GM19468 (cell line): ENCODE results near the gene LYRM7.
A peak's percentile ranks its signal among the peaks of the same experiment; 100 is the strongest.
"Not testable (repeated sequence)": the region's sequence is repeated elsewhere in the genome, so short reads cannot be mapped to it uniquely, and the experiment has no call there.

ENCODE experiments used
- ATAC-seq: cut with Tn5 transposase; IDR thresholded peaks from one replicate; pipeline ENCODE4 v1.9.1; 2021; ENCODE audit warnings: mild to moderate bottlenecking, moderate library complexity, moderate number of reproducible peaks; ENCODE audit not compliant: unreplicated experiment; ENCODE audit errors: extremely low read depth

Gene LYRM7

DNA sequence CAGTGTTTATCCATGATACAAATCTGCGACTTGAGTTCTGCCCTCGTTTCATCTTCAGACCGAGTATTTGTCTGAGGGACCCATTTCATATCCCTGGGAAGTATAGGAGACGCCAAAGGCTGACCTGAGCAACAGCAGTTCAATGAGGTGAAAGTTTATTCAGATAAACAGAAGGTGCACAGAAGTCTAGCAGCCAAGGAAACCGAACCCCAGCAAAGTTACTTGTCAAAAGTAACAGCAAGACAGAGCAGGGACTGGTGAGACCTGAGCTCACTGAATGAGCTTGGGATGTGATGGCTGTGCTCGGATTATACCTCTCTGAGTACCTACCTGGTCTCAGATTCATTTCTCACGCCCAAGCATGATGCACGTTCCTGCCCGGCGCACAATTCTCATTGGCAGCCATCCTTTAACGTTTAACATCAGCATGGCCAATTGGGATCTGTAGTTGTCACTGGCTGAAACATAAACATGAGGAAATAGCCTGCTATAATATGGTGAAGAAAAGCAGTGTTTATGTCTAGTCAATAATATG lies 599 bp downstream of the LYRM7 start:
- no peak for ATAC-seq

DNA sequence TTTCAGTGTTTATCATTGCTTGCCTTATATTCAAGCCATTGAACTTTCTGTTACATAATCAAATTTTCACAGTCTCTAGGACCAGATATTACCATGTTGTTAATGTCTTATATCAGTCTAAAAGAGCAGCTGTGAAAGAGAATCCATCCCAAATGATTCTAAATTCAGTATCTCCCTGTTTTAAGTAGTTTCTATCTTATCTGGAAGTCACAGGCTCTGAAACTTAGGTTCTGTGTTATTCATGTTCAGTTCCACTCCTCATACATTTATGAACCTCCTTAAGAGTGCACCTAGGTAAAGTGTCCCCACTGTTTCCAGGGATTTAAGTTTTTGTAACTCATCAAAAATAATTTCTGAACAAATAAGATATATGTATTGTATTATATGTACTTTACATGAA lies 9.7 kb downstream of the LYRM7 start:
- no peak for ATAC-seq

DNA sequence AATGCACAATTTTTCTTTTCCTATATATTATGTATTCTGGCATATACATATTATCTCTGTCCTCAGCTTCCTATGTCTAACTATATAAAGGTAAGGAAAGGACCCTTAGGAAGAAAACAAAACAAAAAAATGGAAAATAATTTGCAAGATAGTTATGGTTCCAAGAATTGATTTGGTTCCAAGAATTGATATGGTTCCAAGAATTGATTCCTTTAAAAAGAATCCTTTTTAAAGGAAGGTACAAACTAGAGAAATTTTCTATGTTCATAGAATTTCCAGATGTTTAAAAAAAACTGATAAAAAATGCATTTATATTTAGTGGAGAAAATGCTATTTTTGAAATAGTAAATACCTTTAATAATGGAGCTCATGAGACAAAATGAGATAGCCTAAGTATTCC lies 12.1 kb downstream of the LYRM7 start:
- no peak for ATAC-seq

DNA sequence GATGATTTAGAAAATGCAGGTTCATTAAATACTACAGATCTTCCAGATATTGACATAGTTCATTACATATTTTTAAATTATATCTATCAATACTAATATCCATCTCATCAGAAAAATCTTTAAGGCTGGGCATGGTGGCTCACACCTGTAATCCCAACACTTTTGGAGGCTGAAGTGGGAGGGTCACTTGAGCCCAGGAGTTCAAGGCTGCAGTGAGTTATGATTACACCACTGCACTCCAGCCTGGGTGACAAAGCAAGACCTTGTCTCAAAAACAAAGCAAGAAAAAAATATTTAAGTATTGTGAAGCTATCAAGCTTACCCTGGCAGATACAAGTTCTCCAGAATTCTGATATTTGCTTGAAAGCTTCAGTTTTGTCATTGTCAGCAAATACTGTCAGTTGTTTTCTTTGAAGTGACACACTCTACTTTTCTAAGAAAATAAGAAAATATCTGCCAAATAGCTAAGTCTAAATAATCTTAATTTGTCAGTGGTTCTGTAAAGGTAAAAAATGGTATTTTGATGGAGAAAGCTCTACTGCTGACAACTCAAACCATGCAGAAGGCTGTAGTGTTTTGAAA lies 14.9 kb downstream of the LYRM7 start:
- no peak for ATAC-seq

DNA sequence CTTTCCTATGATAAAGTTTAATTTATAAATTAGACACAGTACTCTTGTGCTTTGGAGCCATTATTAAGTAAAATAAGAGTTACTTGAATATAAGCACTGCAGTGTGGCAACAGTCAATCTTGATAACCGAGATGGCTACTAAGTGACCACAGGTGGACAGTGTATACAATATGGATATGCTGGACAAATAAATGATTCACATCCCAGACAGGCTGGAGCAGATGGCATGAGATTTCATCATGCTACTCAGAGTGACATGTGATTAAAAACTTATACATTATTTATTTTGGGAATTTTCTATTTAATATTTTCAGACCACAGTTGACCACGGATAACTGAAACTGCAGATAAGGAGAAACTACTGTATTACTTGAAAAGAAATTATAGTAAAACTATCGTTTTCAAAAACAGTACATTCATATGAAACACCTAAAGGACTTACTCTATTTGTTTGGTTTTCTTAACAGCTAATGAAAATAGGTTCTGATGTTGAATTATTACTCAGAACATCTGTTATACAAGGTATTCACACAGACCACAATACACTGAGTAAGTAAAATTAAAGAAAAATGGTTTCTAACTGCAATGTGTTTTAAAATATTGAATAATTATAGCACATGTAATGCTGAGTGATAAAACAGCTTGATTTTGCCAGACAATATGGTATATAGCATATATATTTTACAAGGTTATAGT lies 16.0 kb downstream of the LYRM7 start:
- ATAC-seq: no peak

DNA sequence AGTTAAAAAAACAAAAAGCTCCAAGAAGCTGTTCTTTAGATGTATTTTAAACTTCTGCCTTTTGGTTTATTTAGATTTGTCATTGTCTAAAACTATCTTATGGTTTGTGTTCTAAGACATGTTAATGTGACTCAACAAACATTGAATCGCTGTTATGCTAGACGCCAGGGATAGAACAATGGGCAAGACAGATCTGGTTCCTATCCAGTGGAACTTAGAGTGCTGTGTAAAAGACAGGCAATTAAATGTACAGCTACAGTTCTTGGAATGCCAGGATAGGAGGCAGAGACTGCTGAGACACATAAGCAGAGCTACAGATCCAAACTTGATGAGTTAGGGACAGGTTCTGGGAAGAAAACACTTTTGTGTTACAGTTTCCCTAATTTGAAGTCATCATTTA lies 22.4 kb downstream of the LYRM7 start:
- no peak for ATAC-seq

DNA sequence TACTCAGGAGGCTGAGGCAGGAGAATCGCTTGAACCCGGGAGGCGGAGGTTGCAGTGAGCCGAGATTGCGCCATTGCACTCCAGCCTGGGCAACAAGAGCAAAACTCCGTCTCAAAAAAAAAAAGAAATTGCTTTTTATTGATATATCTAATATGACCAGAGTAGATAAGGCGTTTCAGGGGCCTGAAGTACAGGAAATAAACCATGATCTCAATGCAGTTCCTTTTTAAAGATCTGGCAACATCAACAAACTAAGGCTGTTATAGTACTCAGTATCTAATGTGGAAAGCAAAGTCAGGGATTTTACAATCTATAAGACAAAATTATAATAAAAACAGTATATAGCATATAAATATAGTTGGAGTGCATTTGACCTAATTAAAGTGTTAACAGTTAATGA lies 23.2 kb downstream of the LYRM7 start:
- ATAC-seq: not testable (repeated sequence)

DNA sequence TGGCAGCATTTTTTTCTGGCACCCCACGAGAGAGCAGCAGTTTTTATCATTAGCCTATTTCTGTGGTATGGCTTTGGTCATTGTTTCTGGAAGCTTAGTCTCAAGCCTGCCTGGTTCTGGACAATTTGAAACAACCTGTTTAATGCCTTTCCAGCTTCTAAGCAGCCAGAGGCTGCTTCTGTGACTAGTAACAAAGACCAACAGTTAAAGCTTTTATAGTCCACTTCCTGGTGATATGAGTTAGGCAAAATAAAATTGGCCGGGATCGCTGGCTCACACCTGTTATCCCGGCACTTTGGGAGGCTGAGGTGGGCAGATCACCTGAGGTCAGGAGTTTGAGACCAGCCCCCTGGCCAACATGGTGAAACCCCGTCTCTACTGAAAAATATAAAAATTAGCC lies 24.0 kb downstream of the LYRM7 start:
- ATAC-seq: no peak

DNA sequence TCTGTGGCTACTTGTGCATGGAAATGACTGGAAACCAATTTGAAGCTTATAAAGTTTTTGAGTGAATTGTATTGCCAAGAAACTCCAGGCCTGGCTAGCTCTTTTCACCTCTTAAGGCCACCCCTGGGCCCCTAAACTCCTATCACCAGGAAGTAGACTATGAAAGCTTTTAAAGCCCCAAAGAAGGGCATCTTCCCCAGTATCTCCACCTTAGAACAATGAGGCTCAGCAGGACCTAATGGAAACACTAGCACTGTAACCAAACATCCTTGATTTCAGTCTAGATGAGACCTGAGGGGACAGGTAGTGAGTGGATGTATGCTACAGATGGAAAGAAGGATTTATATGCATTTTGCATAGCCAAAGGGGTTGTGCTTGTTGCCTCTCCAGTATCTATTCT lies 25.0 kb downstream of the LYRM7 start:
- ATAC-seq: no peak

DNA sequence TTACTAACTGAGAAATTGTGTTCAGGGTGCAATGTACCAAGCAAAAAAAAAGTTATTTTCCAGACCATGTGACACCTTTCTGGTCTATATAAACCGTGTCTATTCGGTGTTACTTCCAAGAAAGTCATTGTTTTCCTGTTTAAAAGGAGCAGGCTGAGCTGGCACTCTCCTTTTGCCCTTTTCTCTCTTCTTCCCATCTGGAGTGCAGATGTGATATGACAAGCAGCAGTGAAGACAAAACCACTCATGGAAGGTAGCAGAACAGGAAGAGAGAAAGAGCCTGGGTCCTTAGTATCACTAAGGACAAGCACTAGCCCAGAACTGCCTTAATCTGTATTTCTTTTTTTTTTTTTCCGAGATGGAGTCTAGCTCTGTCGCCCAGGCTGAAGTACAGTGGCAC lies 25.6 kb downstream of the LYRM7 start:
- ATAC-seq: no peak

DNA sequence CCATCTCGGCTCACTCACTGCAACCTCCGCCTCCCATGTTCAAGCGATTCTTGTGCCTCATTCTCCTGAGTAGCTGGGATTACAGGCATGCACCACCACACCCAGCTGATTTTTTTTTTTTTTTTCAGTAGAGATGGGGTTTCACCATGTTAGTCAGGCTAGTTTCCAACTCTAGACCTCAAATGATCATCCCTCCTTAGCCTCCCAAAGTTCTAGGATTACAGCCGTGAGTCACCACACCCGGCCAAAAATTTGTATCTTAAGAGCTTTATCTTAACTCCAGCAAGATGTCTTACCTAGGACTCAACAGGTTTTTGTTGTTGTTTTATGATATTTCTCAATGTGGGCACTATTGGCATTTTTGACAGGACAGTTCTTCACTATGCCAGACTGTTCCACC lies 27.9 kb downstream of the LYRM7 start:
- ATAC-seq: no peak

DNA sequence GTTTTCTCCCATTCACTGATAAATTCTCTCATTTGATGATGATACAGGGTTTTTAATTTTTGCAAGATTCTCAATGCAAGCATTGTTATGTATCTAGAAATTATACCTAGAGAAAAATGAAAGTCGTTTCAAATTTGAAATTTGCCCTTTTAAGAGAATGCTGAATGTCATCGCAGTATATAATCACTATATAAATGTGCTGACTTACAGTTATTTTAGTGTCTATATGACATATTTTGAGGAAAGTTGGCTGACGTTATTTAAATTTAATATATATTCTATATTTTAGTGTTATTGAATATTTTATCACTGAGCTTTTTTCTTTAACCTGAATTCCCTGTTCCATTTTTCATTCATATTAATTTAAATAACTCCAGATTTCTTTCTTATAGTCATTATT lies 29.8 kb downstream of the LYRM7 start:
- ATAC-seq: no peak

DNA sequence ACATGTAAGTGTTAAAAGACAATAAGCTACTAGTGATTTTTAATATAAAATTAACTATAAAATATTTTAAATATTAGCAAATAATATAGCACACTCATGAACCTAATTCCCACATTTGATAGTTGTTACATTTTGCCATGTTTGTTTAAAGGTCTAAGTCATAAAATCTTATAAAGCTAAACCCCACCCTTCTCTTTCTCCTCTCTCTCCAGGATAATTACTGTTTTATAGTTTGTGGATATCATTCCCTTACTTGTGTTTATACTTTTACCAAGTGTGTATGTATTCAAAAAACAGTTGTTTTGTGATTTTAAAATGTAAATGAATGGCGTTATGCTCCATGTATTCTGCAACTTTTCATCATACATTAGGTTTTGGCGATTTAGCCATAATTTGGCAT lies 34.2 kb downstream of the LYRM7 start:
- no peak for ATAC-seq

DNA sequence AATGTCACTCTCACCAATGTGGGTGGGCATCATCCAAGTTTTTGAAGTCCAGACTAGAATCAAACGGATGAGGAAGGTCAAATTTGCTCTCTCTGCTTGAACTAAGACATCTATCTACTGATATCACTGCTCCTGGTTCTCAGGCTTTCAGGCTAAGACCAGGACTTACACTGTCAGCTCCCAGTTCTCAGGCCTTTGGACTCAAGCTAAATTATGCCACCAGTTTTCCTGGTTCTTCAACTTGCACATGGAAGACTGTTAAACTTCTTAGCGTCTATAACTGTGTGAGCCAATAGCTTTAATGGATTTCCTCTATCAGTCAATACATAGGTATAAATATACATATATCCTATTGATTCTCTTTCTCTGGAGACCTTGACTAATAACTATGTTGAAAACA lies 35.3 kb downstream of the LYRM7 start:
- ATAC-seq: no peak

DNA sequence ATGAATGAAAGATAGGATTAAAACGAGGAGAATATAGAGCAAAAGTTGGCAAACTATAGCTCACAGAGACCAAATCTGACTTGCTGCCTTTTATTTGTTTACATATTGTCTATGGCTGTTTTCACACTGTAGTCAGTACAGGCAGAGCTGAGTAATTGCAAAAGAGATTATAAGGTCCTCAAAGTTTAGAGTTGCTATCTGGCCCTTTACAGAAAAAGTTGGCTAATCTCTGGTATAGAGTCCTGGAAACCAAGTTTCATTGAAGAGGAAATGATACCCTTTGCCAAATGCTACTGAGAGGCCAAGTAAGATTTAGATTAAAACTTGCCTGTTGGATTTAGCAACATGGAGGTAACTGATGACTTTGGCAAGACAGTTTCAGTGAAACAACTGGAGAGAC lies 36.0 kb downstream of the LYRM7 start:
- no peak for ATAC-seq

DNA sequence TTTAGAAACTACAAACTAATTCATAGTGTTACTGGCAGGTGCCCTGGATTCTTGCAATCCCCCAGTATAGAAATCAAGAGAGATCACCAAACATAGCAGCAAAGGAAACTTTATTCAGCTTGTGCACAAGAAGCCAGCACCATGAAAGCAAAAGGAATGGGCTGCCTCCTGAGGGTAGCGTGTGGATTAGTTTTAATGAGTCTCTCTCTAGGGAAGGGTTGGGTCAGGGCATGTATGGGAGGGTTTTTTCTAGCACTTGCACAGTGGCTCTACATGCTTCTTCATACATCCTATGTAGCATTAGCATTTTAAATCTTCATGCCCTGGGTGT lies 38.4 kb downstream of the LYRM7 start:
- no peak for ATAC-seq

DNA sequence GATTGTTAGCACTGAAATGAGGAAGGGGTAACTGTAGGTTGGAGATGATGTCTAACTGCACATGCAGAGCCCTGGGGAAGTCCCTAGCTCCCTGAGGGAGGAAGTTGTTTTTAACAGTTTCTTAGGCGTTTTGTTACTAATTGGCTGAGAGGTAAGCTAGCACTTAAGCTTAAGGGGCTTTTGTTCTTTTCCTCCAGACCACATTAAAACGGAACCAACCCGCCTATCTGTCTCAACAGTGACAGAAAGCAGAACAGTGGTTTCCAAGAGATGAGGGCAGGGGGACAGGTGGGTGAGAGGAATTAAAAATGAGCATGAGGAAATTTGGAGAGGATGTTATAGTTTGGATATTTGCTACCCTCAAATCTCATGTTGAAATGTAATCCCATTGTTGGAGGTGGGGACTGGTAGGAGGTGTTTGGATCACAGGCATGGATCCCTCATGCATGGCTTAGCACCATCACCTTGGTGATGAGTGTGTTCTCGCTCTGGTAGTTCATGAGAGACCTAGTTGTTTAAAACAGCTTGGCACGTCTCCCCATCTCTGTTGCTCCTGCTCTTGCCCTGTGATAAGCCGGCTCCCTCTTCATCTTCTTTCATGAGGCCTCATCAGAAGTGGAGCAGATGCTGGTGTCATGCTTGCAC lies 38.9 kb downstream of the LYRM7 start:
- peak; percentile 97 for ATAC-seq

DNA sequence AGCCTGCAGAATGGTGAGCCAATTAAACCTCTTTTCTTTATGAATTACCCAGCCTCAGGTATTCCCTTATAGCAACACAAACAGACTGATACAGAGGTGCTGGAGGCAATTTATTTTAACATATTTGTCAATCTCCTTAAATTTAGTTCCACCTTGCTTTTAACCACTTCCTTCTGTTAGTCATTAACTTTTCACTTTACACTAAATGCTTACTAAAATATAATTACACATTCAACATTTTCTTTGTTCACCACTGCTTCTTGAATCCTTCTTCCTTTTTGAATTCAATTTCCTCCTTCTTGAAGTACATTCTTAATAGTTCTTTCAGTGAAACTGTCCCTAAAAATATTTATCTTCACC lies 39.4 kb downstream of the LYRM7 start:
- ATAC-seq: no peak

DNA sequence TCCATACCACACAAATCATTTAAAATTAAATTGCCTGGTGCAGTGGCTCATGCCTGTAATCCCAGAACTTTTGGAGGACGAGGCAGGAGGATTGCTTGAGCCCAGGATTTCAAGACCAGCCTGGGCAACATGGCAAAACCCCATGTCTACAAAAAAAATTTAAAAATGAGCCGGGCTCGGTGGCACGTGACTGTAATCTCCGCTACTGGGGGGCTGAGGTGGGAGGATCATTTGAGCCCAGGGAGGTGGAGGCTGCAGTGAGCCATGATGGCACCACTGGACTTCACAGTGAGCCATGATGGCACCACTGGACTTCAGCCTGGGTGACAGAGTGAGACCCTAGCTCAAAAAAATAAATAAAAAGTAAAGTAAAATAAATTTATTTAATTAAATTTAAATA lies 40.9 kb downstream of the LYRM7 start:
- ATAC-seq: no peak

DNA sequence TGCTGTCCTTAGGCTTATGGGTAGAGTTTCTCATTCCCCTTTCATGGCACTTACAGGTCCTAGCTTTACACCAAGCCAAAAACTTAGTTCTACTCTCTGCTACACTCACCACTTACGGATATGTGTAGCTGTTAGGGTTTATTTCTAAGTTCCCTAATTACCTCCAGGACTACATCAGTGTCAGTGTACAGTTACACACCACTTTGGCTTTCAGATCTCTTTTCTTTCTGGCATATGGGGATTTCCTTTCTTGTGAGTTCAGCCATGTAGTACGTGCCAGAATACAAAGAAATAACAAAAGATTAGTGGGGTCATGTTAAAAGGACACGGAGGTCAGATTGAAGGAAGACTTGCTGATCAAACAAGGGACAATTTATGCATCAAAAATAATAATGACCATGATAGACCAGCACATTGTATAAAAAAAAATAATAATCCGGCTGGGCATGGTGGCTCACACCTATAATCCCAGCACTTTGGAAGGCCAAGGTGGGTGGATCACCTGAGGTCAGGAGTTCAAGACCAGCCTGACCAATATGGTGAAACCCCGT lies 41.8 kb downstream of the LYRM7 start:
- ATAC-seq: no peak

DNA sequence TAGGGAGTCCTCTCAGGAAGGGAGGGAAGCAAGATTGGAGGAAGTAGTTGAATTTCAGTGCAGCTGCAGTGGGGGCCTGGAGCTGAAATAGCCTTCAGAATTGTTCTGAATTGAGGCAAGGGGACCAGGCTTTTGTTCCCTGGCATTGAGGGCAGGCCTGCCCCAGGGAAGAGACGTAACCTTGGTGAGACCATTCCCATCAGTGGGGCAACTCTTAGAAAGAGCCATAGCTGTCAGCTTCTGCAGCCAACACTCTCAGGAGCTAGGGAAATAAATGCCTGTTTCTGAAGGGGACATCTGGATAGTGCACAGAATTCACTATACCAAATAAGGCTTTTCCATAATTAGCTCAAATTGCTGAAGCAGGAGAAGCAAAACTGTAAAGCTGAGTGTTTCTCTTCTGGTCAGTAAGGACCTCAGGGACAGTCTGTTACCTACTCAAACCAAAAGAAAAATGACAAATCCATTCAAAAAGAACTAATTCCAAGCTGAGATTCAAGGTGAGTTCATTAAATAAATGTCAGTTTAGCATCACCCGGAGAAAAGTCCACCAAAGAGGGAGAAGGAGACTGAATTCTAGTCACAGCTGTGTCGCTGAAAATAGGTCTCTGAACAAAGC lies 44.0 kb downstream of the LYRM7 start:
- no peak for ATAC-seq
